ENCODE data around the gene PPIL1. TPM values are rescaled to one million over a fixed set of nuclear protein-coding genes. Genes with fewer than 3 reads are reported as not detected.

Gene PPIL1
- total and polyA plus RNA-seq, 2 donors (not counting 1 experiment from before 2014, with no cell fraction given), result 17.5 to 30.6 TPM

GRCh38 chr6:36912586-36912985, 38.0 kb upstream of the PPIL1 start:
- Histone ChIP-seq H3K27ac (ENCODE audit: insufficient read depth, low read length) (no peak overlapping the region), H3K4me2 (ENCODE audit: extremely low read depth, insufficient read depth, low read length) (peak overlapping the region; percentile 52)
- TF ChIP-seq, protein P1, sequence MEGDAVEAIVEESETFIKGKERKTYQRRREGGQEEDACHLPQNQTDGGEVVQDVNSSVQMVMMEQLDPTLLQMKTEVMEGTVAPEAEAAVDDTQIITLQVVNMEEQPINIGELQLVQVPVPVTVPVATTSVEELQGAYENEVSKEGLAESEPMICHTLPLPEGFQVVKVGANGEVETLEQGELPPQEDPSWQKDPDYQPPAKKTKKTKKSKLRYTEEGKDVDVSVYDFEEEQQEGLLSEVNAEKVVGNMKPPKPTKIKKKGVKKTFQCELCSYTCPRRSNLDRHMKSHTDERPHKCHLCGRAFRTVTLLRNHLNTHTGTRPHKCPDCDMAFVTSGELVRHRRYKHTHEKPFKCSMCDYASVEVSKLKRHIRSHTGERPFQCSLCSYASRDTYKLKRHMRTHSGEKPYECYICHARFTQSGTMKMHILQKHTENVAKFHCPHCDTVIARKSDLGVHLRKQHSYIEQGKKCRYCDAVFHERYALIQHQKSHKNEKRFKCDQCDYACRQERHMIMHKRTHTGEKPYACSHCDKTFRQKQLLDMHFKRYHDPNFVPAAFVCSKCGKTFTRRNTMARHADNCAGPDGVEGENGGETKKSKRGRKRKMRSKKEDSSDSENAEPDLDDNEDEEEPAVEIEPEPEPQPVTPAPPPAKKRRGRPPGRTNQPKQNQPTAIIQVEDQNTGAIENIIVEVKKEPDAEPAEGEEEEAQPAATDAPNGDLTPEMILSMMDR (conservative IDR thresholded peaks at IDR 0.05 in 1 of 2, IDR thresholded peaks at IDR 0.05 in 1 of 2; ENCODE audit: low read depth in 1 of 2, low read length in 2 of 2), result no peak
- no peak for TF ChIP-seq EZH2 (IDR thresholded peaks at IDR 0.05; ENCODE audit: low read length, missing control alignments)

GRCh38 chr6:36912030-36912454, 37.4 kb upstream of the PPIL1 start:
- Histone ChIP-seq H3K27me3 (ENCODE audit: control insufficient read depth, insufficient read depth, low read length) (no peaks in the 10 kb centered on the region), H2AFZ (ENCODE audit: low read length) (no peak overlapping the region), H3K9ac (ENCODE audit: insufficient read depth, low read length) (no peak overlapping the region), H3K4me2 (ENCODE audit: extremely low read depth, insufficient read depth, low read length) (no peak overlapping the region), H3K4me1 (ENCODE audit: control insufficient read depth, extremely low read depth, insufficient read depth, low read length) (peaks cover 8% of the 10 kb centered on the region), H3K79me2 (ENCODE audit: control insufficient read depth, insufficient read depth, low read length) (no peaks in the 10 kb centered on the region), H3K36me3 (ENCODE audit: control insufficient read depth, insufficient read depth, low read length) (peaks cover 9% of the 10 kb centered on the region), H3K4me3 (replicated peaks in 1 of 4; ENCODE audit: control extremely low read depth in 1 of 4, insufficient read depth in 1 of 4, low read depth in 3 of 4, low read length in 4 of 4) (no peak overlapping the region), H3K9me3 (ENCODE audit: control insufficient read depth, insufficient read depth, low read depth, low read length) (no peaks in the 10 kb centered on the region), H3K27ac (ENCODE audit: insufficient read depth, low read length) (no peak overlapping the region), H4K20me1 (ENCODE audit: control insufficient read depth, extremely low read depth, insufficient read depth, low read length) (no peaks in the 10 kb centered on the region)
- DNase-seq (ENCODE audit: low read depth in 2 of 2), result no peak
- no peak for TF ChIP-seq EZH2 (IDR thresholded peaks at IDR 0.05; ENCODE audit: low read length, missing control alignments)
- TF ChIP-seq, protein P1 (conservative IDR thresholded peaks at IDR 0.05 in 1 of 2, IDR thresholded peaks at IDR 0.05 in 1 of 2; ENCODE audit: low read depth in 1 of 2, low read length in 2 of 2), result no peak

More at GRCh38 chr6:36912586-36912985, 38.0 kb upstream of the PPIL1 start:
- H3K27me3 ChIP-seq (ENCODE audit: control insufficient read depth, insufficient read depth, low read length), result no peaks in the 10 kb centered on the region
- H4K20me1 ChIP-seq (ENCODE audit: control insufficient read depth, extremely low read depth, insufficient read depth, low read length), result no peaks in the 10 kb centered on the region
- no peak overlapping the region for H3K4me3 ChIP-seq (replicated peaks in 1 of 4; ENCODE audit: control extremely low read depth in 1 of 4, insufficient read depth in 1 of 4, low read depth in 3 of 4, low read length in 4 of 4)
- peaks cover 10% of the 10 kb centered on the region for H3K36me3 ChIP-seq (ENCODE audit: control insufficient read depth, insufficient read depth, low read length)
- H2AFZ ChIP-seq (ENCODE audit: low read length), result no peak overlapping the region
- DNase-seq (ENCODE audit: low read depth in 2 of 2), result peak; percentile 84 to 91
- no peak overlapping the region for H3K9ac ChIP-seq (ENCODE audit: insufficient read depth, low read length)
- H3K79me2 ChIP-seq (ENCODE audit: control insufficient read depth, insufficient read depth, low read length), result no peaks in the 10 kb centered on the region
- peaks cover 10% of the 10 kb centered on the region for H3K4me1 ChIP-seq (ENCODE audit: control insufficient read depth, extremely low read depth, insufficient read depth, low read length)
- no peaks in the 10 kb centered on the region for H3K9me3 ChIP-seq (ENCODE audit: control insufficient read depth, insufficient read depth, low read depth, low read length)

GRCh38 chr6:36908747-36909146, 34.1 kb upstream of the PPIL1 start:
- Histone ChIP-seq H3K4me2 (ENCODE audit: extremely low read depth, insufficient read depth, low read length) (no peak overlapping the region), H3K36me3 (ENCODE audit: control insufficient read depth, insufficient read depth, low read length) (peaks cover 2% of the 10 kb centered on the region)

More at GRCh38 chr6:36908747-36909146, 34.1 kb upstream of the PPIL1 start:
- H2AFZ ChIP-seq (ENCODE audit: low read length), result no peak overlapping the region
- no peak overlapping the region for H3K9ac ChIP-seq (ENCODE audit: insufficient read depth, low read length)
- no peak overlapping the region for H3K27ac ChIP-seq (ENCODE audit: insufficient read depth, low read length)
- H3K4me1 ChIP-seq (ENCODE audit: control insufficient read depth, extremely low read depth, insufficient read depth, low read length), result peaks cover 15% of the 10 kb centered on the region
- no peaks in the 10 kb centered on the region for H3K9me3 ChIP-seq (ENCODE audit: control insufficient read depth, insufficient read depth, low read depth, low read length)
- no peaks in the 10 kb centered on the region for H4K20me1 ChIP-seq (ENCODE audit: control insufficient read depth, extremely low read depth, insufficient read depth, low read length)
- H3K27me3 ChIP-seq (ENCODE audit: control insufficient read depth, insufficient read depth, low read length), result no peaks in the 10 kb centered on the region
- DNase-seq (ENCODE audit: low read depth in 2 of 2), result peak in 1 of 2 donors; percentile 20
- TF ChIP-seq EZH2 (IDR thresholded peaks at IDR 0.05; ENCODE audit: low read length, missing control alignments), result no peak
- TF ChIP-seq, protein P1 (conservative IDR thresholded peaks at IDR 0.05 in 1 of 2, IDR thresholded peaks at IDR 0.05 in 1 of 2; ENCODE audit: low read depth in 1 of 2, low read length in 2 of 2), result no peak
- H3K4me3 ChIP-seq (replicated peaks in 1 of 4; ENCODE audit: control extremely low read depth in 1 of 4, insufficient read depth in 1 of 4, low read depth in 3 of 4, low read length in 4 of 4), result no peak overlapping the region
- no peaks in the 10 kb centered on the region for H3K79me2 ChIP-seq (ENCODE audit: control insufficient read depth, insufficient read depth, low read length)

Data from fibroblast of lung (primary cell).